Measurements from ENCODE around the gene DIP2B.
"Not testable (repeated sequence)": the region's sequence is repeated elsewhere in the genome, so short reads cannot be mapped to it uniquely, and the experiment has no call there.

DIP2B gene

DNA sequence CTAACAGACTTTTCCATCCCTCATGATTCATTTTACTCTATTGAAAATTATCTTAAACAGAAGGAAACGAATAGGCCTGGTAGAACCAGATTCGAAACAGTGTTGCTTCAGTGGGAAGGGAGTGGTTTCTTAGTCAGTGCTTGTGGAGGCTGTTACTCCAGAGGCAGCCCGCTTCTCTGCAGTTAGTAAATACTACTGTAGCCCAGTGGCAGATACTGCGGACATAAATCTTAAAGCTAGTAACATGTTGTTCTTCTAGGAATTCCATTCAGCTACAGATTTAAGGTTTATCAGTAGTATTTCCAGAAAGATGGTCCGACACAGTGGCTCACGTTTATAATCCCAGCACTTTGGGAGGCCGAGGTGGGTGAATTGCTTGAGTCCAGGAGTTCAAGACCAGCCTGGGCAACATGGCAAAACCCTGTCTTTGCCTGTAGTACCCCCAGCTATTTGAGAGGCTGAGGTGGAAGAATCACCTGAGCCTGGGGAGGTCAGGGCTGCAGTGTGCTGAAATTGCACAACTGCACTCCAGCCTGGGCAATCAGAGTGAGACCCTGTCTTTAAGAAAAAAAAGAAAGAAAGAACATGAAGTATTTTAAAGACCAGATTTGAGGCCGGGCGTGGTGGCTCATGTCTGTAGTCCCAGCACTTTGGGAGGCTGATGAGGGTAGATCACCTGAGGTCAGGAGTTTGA lies 45.9 kb downstream of the DIP2B start:
- DNase-seq, result no peak

DNA sequence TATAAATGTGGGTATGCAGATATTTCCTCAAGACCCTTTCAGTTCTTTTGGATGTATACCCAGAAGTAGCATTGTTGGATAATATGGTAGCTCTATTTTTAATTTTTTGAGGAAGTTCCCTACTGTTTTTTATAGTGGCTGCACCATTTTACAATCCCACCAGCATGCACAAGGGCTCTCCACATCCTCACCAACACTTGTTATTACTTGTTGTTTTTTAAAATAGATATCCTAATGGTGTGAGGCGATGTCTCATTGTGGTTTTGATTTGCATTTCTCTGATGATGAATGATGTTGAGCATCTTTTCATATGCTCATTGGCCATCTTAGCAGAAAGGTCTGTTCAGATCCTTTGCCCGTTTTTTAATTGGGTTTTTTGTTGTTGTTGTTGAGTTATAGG lies 47.1 kb downstream of the DIP2B start:
- DNase-seq, result no peak

DNA sequence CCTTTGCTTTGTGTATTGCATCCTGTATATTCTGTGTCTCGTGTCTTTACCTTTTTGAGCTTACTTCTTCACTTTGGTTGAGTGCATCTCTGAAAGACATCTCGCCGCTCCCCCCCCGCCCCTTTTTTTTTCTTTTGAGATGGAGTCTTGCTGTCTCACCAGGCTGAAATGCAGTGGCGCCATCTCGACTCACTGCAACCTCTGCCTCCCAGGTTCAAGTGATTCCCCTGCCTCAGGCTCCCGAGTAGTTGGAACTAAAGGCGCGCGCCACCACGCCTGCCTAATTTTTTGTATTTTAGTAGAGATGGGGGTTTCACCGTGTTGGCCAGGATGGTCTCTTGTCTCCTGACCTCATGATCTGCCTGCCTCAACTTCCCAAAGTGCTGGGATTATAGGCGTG lies 49.9 kb downstream of the DIP2B start:
- no peak for DNase-seq

DNA sequence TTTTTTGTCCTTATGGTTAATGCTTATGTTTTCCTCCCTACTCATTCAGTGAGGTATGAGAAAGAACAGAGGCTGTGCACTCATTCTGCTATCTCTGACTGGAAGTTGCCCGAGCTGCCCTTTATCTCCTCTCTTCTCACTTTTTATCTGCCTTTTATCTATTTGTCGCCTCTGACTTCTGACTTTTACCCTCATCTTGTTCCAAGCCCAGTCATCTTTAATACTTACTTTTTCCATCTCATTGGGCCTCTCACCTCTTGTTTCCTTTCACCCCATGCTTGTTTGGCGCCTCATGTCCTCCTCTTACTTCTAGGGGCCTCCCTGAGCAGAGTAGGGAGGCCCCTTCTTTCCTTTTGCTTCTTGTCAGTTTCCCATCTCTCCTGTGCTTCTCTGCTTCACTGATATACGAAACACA lies 50.7 kb downstream of the DIP2B start:
- DNase-seq, result no peak

DNA sequence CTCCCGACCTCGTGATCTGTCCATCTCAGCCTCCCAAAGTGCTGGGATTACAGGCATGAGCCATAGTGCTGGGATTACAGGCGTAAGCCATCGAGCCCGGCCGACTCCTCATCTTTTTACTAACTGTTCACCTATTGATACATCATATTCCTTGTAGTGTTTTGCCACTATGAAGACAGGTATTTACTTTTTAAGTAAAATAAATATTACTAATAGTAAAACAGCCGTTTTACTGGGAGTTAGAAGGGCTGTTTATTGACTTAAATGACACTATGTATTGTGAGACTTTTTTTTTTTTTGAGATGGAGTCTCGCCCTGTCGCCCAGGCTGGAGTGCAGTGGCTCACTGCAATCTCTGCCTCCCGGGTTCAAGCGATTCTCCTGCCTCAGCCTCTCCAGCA lies 51.5 kb downstream of the DIP2B start:
- DNase-seq, result no peak

DNA sequence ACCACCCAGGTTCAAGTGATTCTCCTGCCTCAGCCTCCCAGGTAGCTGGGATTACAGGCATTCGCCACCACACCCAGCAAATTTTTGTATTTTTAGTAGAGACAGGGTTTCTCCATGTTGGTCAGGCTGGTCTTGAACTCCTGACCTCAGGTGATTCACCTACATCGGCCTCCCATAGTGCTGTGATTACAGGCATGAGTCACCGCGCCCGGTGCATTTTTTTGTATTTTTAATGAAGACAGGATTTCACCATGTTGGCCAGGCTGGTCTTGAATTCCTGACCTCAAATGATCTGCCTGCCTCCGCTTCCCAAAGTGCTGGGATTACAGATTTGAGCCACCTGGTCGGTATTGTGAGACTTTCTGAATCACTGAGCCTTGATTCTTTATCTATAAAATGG lies 52.0 kb downstream of the DIP2B start:
- not testable (repeated sequence) for DNase-seq

DNA sequence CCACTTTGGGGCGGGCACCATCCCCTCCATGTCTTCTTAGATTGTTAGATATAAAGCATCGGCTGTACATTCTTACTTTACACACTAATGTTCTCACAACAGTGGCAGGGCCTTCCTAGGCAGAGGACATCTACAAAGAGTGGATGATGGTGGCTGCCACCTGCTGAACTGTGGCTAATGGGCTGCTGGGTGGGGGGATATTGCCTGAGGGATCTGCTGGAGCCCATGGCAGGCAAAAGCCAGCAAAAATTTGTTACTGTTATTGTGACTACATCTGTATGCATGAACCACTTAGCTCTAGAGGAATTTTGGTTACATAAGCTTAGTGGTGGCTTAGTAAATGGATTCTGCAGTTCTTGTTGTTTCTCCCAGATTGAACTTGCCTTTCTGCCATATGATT lies 52.6 kb downstream of the DIP2B start:
- no peak for DNase-seq

DNA sequence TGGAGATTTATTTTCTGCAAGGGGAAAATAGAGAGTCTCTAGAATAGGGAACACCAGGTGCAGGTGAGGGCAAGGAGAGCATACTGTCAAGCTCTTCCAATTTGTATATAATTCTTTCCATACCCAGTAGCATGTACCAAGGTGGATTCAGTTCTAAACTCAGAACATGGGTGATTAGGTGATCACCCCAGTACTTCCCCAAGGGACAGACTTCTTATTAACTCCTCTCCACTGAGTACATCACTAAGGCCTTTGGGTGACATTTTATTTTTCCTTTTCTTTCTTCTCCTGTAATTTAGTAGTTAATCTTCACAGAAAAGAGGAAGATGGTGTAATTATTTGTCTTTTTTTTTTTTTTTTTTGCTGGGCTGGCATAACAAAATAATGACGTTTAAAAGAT lies 54.2 kb downstream of the DIP2B start:
- DNase-seq, result no peak

DNA sequence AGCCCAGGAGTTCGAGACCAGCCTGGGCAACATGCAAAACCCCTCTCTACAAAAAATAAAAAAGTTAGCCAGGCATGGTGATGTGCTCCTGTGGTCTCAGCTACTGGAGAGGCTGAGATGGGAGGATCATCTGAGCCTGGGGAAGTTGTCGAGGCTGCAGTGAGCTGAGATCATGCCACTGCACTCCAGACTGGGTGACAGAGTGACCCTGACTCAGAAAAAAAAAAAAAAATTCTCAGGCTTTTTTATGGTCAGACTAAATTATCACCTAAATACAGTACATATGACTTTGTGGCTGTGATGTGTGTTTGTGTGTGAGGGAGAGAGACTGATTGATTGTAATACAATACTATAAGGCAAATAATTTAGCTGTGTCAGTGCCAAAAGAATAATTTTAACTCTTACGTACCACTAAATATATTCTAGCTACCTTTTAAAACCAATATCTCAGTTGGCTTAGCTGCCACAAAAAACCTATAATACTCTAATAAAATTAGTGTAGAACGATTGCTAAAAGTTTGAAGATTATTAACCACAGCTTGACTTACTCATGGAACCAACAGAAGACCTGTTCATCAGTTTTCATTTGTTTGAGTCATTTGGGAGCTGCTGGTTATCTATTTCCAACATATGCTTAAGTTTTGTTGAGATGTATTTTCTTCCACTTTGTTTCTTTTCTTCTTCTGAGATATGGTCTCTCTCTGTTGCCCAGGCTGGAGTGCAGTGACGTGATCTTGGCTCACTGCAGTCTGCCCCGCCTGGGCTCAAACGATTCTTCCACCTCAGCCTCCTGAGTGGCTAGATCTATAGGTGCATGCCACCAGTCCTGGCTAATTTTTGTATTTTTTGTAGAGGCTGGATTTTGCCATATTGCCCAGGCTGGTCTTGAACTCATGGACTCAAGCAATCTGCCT lies 58.0 kb downstream of the DIP2B start:
- no peak for DNase-seq

DNA sequence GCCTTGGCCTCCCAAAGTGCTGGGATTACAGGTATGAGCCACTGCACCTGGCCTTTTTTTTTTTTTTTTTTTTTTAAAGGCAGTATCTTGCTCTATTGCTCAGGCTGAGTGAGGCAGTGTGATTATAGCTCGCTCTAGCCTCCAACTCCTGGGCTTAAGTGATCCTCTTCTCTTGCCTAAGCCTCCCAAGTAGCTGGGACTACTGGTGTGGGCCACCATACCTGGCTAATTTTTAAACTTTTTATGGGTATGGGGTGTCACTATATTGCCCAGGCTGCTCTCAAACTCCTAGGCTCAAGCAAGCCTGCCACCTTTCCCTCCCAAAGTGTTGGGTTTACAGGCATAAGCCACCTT lies 58.6 kb downstream of the DIP2B start:
- DNase-seq, result no peak

DNA sequence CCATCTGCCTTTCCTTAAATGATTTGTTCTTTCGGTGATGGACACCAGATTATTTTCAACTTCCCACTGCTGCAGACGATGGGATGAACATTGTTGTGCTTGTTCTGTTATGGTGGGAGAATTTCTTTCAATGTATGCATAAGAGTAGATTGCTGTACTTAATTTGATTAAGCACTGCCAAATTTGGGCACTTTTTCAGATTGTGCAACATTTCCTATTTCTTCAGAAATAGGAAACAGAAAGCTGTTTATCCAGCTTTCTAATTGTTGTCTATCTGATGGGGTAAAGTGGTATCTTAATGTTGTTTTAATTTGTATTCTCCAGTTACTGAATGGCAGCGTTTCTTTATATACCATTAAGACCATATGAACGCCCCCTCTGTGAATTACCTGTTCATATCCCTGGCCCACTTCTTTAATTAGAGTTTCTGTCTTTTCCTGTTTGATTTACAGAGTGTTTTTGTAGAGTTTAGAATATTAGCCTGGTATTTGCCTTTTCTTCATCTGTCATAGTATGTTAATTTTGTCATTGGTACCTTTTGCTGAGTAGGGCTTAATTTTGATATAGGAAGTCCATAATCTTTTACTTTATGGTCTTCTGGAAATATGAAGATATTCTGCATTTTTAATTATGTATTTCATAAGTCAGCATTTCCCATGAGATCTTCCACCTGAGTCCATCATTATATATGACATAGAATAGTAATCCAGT lies 59.6 kb downstream of the DIP2B start:
- DNase-seq, result no peak

DNA sequence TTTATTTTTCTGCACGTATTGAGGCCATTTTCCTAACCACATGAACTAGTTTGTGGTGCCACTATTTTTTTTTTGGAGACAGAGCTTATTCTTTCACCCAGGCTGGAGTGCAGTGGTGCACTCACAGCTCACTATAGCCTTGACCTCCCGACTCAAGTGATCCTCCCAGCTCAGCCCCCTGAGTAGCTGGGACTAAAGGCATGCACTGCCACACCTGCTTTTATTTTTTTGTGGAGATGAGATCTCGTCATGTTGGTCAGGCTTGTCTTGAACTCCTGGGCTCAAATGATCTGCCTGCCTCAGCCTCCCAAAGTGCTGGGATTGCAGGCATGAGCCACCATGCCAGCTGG lies 60.1 kb downstream of the DIP2B start:
- DNase-seq, result no peak

DNA sequence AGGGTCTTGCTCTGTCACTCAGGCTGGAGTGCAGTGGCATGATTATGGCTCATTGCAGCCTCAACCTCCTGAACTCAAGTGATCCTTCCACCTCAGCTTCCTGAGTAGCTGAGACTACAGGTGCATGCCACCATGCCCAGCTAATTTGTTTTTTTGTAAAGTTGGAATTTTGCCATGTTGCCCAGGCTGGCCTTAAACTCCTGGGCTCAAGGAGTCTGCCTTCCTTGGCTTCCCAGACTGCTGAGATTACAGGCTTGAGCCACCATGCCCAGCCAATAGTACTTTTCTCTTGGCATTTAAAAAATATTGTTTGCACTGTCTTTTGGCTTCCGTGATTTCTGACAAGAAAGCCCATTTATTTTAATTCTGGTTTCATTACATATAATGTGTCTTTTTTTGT lies 61.3 kb downstream of the DIP2B start:
- no peak for DNase-seq

DNA sequence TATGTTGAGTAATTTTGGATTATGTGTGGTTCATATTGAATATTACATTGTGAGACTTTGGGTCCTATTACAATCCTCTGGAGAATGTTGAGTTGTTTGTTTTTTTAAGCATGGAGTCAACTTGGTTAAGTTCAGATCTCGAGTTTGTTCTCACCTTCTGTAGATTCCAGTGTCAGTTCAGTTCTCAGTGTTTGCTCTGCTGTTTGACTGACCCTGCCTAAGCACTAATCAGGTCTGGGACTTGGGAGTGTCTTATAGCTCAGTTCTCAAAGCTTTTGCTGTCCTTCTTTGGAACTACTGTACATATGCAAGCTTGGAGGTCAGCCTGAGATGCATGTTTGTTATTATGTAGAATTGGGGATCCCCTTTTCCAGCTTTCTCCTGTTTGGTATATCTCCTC lies 63.1 kb downstream of the DIP2B start:
- no peak for DNase-seq

DNA sequence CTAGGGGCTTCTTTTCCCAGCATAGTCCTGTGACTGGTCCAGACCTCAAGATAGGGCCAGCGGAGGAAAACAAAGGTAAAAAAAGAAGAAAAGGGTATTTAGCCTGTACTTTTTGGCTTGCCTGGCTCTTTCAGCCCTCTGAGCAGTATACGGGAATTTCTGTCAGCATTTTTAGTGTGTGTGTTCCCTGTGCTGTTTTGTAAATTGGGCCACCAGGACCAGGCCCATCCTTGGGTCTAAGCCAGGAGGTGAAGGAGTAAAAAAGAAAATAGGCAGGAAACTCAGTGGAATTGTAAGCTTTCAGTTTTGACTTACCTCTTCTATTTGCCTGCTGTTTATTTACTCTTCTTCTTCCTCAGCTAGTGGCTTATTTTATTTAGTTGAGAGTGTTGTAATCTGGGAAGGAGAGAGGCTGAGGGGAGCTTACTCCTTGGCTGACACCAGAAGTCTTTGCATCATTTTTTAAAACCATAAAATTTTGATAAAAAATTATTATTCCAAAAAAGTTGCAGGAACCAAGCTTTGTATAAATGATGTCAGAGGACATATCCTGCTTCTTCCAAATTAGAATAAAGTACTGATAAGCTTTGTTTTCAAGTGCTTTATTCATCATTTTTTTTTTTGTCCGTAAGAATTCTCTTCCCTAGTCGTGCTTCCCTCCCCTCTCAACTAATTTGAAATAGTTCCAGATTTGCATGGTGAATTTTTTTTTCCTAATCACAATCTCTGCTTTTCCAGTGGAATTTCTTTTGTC lies 63.7 kb downstream of the DIP2B start:
- no peak for DNase-seq

DNA sequence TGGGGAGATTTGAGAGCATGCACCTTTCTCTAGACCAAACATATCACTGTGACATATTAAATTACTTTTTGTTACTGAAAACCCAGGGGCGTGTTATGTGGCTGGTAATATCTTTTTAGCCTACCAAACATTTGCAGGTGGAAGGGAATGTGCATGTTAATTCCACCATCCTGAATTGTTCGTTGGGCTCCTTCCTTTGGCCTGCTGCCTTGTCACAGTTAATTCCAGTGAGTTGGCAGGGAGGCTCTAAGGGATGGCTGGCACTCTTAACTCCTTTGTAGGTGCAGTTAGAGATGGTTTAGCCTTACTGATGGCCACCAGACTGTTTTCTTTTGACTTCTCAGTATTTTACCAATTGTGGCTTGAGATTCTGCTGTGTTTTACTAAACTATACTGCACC lies 64.5 kb downstream of the DIP2B start:
- no peak for DNase-seq

DNA sequence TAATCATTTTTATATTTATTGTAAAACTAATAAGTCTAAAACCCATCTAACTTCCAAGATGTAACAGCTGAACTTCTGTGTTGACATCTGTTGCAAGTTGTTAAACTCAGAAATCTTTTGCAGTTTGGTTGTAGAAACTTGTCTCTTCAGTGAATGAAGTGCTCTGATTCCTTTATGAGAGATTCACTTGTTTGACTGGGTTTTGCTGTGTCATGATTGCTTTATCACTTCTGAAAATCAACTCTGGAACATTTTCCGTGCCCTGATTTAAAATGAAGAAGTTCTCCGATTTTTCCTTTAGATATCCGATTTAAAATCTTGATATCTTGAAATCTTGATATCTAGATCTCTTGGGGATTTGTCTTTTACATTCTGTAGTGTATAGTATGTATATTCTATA lies 65.1 kb downstream of the DIP2B start:
- DNase-seq, result no peak

DNA sequence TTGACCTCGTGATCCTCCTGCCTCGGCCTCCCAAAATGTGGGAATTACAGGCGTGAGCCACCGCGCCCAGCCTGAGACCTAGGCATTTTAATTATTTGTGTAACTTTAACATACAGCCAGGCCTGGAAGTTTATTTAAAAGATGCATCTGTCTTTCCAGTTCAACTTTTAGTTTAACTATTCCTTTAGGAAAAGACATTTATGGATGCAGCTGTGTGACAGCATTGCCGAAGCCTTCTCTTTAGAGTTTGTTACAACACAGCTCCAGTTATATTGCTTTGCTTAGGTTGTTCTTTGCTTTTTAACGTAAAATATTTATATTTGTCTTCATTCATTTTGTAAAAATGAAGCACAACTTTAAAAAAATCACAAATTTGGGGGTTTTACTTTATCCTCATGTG lies 67.0 kb downstream of the DIP2B start:
- no peak for DNase-seq

DNA sequence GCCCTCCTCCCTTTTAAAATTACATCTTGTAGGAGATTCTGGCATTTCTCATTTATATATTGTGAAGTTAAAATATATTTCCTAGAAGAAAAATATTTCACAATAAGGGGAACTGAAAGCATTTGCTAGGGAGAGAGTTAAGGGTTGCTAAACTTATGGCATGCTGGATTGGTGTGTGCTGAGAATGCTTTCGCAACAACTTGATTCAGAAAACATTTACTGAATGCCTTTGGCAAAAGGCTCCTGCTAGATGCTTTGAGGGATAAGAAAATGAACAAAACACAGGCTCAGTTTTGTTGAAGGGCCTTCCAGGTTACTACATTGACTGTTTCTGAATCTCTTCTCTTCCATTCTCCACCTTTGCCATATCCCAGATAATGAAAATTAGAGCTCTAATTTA lies 67.5 kb downstream of the DIP2B start:
- DNase-seq, result no peak

DNA sequence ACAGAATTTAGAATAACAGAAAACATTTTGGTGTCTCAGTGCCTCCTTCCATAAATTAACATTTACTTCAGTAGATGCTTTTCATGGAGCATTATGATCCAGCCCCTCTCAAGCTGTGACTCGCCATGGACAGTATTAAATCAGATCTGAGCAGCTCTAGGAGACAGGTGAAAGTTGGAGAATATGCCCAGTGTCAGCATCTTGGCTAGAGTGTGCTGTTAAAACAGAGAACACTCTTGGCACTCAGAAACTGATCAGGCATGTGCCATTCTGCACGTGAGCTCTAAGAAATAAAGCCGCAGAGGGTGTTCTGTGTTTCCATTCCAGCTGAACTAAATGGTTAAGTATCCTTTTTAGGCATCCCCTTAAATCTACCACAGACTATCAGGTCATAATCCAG lies 68.0 kb downstream of the DIP2B start:
- no peak for DNase-seq

DNA sequence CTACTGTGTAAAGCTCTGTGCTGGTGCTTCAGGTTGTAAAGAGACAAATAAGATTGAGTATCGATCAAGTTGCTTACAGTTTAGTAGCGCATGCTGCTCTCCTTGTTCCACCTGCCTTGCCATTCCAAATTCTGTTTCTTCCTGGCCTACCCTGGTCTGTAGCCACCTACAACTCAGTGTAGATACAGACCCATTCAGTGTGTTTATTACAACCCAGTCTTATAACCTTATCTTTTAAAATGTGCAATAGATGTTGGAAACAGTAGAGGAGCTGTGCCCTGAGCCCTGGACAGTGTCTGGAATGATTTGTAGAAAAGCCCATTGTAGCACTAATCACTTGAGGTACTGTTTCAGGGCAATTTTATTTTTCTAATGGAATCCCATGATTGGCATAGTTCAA lies 68.5 kb downstream of the DIP2B start:
- DNase-seq, result no peak

DNA sequence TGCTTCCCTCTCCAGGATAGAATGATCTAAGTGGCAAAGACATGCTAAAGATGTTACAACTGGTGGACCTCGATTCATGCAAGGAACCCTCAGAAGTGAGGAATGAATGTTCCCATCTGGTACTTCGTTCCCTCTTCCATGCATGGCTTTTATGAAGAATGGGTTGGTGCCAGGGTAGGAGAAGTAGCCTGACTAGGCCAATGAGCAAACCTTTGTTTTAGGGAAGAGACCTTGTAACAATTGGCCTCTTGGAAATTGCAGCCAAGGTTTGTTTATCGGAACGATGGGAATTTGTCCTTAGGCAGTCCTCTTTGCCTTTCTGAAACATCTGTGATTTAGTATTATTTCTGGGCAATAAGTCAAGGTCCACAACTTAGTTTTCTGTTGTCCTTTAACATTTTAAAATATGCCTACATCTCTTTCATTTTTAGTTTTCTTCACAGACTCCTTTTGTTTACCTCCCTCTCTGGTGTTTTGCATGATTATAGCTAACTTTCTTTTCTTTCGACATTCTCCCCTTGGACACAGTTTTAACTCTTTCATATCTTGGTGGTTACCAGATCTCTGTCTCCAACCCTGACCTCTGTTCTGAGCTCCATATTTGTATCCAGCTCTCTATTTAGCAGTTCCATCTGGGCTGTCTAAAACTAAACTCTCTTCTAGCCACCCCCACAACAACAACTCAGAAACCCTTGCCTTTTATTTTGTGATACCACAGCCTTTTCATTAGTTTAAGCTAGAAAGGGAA lies 70.0 kb downstream of the DIP2B start:
- DNase-seq, result no peak
